Karpas-422 (cell line): Measurements from ENCODE around the gene TRMT61B. TPM values are rescaled to one million over a fixed set of nuclear protein-coding genes. Genes with fewer than 3 reads are reported as not detected.

Experiments used
- DNase-seq: peaks from one replicate; pipeline ENCODE4 v3.0.0-alpha.2; 2015
- H2AFZ ChIP-seq: fragments of 200-600 bp; sonication (generic); 2 replicates; pipeline ENCODE4 v1.6.1; 2014; ENCODE audit warnings: antibody characterized with exemption, low read length, mixed read lengths
- H3K27ac ChIP-seq: fragments of 200-600 bp; sonication (generic); 2 replicates; pipeline ENCODE4 v1.5.1; 2014; ENCODE audit warnings: mild to moderate bottlenecking, low read length, moderate library complexity
- H3K27me3 ChIP-seq: fragments of 200-600 bp; sonication (generic); 2 replicates; pipeline ENCODE4 v1.6.1; 2014; ENCODE audit warnings: low read length, mixed read lengths
- H3K36me3 ChIP-seq: fragments of 200-600 bp; sonication (generic); 2 replicates; pipeline ENCODE4 v1.6.1; 2014; ENCODE audit warnings: low read length, mixed read lengths; ENCODE audit not compliant: insufficient read depth
- H3K4me1 ChIP-seq: fragments of 200-600 bp; sonication (generic); 2 replicates; pipeline ENCODE4 v1.6.1; 2014; ENCODE audit warnings: mild to moderate bottlenecking, low read length, mixed read lengths
- H3K4me2 ChIP-seq: fragments of 200-600 bp; sonication (generic); 2 replicates; pipeline ENCODE4 v1.6.1; 2014; ENCODE audit warnings: low read length, low read depth, mild to moderate bottlenecking; ENCODE audit not compliant: poor library complexity, severe bottlenecking
- H3K4me3 ChIP-seq: fragments of 200-600 bp; sonication (generic); 2 replicates; pipeline ENCODE4 v1.5.1; 2014; ENCODE audit warnings: mild to moderate bottlenecking, antibody characterized with exemption, low read length, mixed read lengths
- H3K79me2 ChIP-seq: fragments of 200-600 bp; sonication (generic); 2 replicates; pipeline ENCODE4 v1.6.1; 2014; ENCODE audit warnings: mild to moderate bottlenecking, low read length, mixed read lengths
- H3K9ac ChIP-seq: fragments of 200-600 bp; sonication (generic); 2 replicates; pipeline ENCODE4 v1.6.0; 2014; ENCODE audit warnings: low read length
- H3K9me2 ChIP-seq: fragments of 200-600 bp; sonication (generic), shearing (Covaris generic); replicated peaks from 2 replicates; pipeline ENCODE4 v1.6.0; 2014; ENCODE audit warnings: mild to moderate bottlenecking, low read length, moderate library complexity; ENCODE audit not compliant: insufficient read depth
- H3K9me3 ChIP-seq: fragments of 300-700, 200-600 bp; sonication (generic); 2 replicates; pipeline ENCODE4 v1.6.1; 2014; ENCODE audit warnings: low read length, mixed read lengths
- H4K20me1 ChIP-seq: fragments of 200-600 bp; sonication (generic); 2 replicates; pipeline ENCODE4 v1.6.1; 2014; ENCODE audit warnings: mild to moderate bottlenecking, antibody characterized with exemption, low read length, low read depth; ENCODE audit not compliant: insufficient read depth
- total RNA-seq: library from RNA; depleted of rRNA; stranded (reverse); fragments of >200 nt; shearing (Covaris generic); gene quantifications from 2 replicates; pipeline ENCODE4 v1.2.3, GENCODE V29; 2014; ENCODE audit warnings: low replicate concordance

The TRMT61B gene
- total RNA-seq, 1 experiment from 2014 or later, result 14.8 TPM

GRCh38 chr2:28838971-28839370, 31.1 kb downstream of the TRMT61B start:
- Histone ChIP-seq H3K4me2 (no peak overlapping the region), H3K27me3 (no peaks in the 10 kb centered on the region), H3K4me1 (peaks cover 7% of the 10 kb centered on the region), H3K9ac (no peak overlapping the region), H3K9me2 (no peaks in the 10 kb centered on the region), H3K79me2 (no peaks in the 10 kb centered on the region), H4K20me1 (no peaks in the 10 kb centered on the region), H3K36me3 (no peaks in the 10 kb centered on the region), H3K4me3 (no peak overlapping the region), H3K9me3 (no peaks in the 10 kb centered on the region), H3K27ac (no peak overlapping the region), H2AFZ (no peak overlapping the region)
- no peak for DNase-seq

- Histone ChIP-seq H4K20me1 (no peaks in the 10 kb centered on the region), H3K79me2 (no peaks in the 10 kb centered on the region), H3K36me3 (peaks cover 7% of the 10 kb centered on the region; the same call in 1 of the 2 replicates), H3K4me3 (no peak overlapping the region), H2AFZ (no peak overlapping the region), H3K9ac (no peak overlapping the region), H3K4me2 (no peak overlapping the region), H3K27me3 (no peaks in the 10 kb centered on the region), H3K4me1 (peaks cover 7% of the 10 kb centered on the region), H3K27ac (no peak overlapping the region), H3K9me2 (no peaks in the 10 kb centered on the region), H3K9me3 (no peaks in the 10 kb centered on the region)
- DNase-seq, result no peak
Measured at GRCh38 chr2:28835781-28836180, 34.3 kb downstream of the TRMT61B start.

GRCh38 chr2:28833740-28834470, 36.2 kb downstream of the TRMT61B start:
- H3K9ac ChIP-seq, result no peak overlapping the region
- H2AFZ ChIP-seq, result no peak overlapping the region
- H3K36me3 ChIP-seq, result peaks cover 10% of the 10 kb centered on the region
- H3K4me3 ChIP-seq, result no peak overlapping the region
- no peak for DNase-seq
- no peaks in the 10 kb centered on the region for H4K20me1 ChIP-seq
- no peak overlapping the region for H3K4me2 ChIP-seq
- no peaks in the 10 kb centered on the region for H3K27me3 ChIP-seq
- no peak overlapping the region for H3K27ac ChIP-seq
- H3K4me1 ChIP-seq, result peaks cover 7% of the 10 kb centered on the region
- no peaks in the 10 kb centered on the region for H3K79me2 ChIP-seq
- H3K9me3 ChIP-seq, result no peaks in the 10 kb centered on the region
- no peaks in the 10 kb centered on the region for H3K9me2 ChIP-seq

- Histone ChIP-seq H3K27ac (no peak overlapping the region), H3K4me3 (no peak overlapping the region), H3K27me3 (no peaks in the 10 kb centered on the region), H4K20me1 (no peaks in the 10 kb centered on the region), H3K4me1 (no peaks in the 10 kb centered on the region), H3K9me3 (no peaks in the 10 kb centered on the region), H3K79me2 (no peaks in the 10 kb centered on the region), H2AFZ (no peak overlapping the region), H3K36me3 (peaks cover 21% of the 10 kb centered on the region), H3K9ac (no peak overlapping the region), H3K4me2 (no peak overlapping the region), H3K9me2 (no peaks in the 10 kb centered on the region)
- no peak for DNase-seq
Measured at GRCh38 chr2:28828382-28828781, 41.7 kb downstream of the TRMT61B start.

GRCh38 chr2:28824870-28825269, 45.2 kb downstream of the TRMT61B start:
- H3K27me3 ChIP-seq, result no peaks in the 10 kb centered on the region
- H3K4me3 ChIP-seq, result no peak overlapping the region

GRCh38 chr2:28824207-28824606, 45.9 kb downstream of the TRMT61B start:
- H3K9ac ChIP-seq, result no peak overlapping the region
- no peaks in the 10 kb centered on the region for H3K9me3 ChIP-seq
- no peak overlapping the region for H3K4me3 ChIP-seq
- H3K27me3 ChIP-seq, result no peaks in the 10 kb centered on the region
- no peak overlapping the region for H3K27ac ChIP-seq
- H3K4me2 ChIP-seq, result no peak overlapping the region
- no peak overlapping the region for H2AFZ ChIP-seq
- DNase-seq, result no peak
- no peaks in the 10 kb centered on the region for H3K79me2 ChIP-seq
- no peaks in the 10 kb centered on the region for H4K20me1 ChIP-seq
- peaks cover 3% of the 10 kb centered on the region for H3K4me1 ChIP-seq
- peaks cover 16% of the 10 kb centered on the region for H3K36me3 ChIP-seq
- no peaks in the 10 kb centered on the region for H3K9me2 ChIP-seq

More at GRCh38 chr2:28824870-28825269, 45.2 kb downstream of the TRMT61B start:
- H3K9me2 ChIP-seq, result no peaks in the 10 kb centered on the region
- no peaks in the 10 kb centered on the region for H4K20me1 ChIP-seq
- no peak overlapping the region for H2AFZ ChIP-seq
- no peak overlapping the region for H3K4me2 ChIP-seq
- peaks cover 3% of the 10 kb centered on the region for H3K4me1 ChIP-seq
- H3K79me2 ChIP-seq, result no peaks in the 10 kb centered on the region
- H3K9ac ChIP-seq, result no peak overlapping the region
- H3K9me3 ChIP-seq, result no peaks in the 10 kb centered on the region
- no peak for DNase-seq
- H3K36me3 ChIP-seq, result peaks cover 16% of the 10 kb centered on the region
- no peak overlapping the region for H3K27ac ChIP-seq

GRCh38 chr2:28822036-28822435, 48.1 kb downstream of the TRMT61B start:
- Histone ChIP-seq H4K20me1 (no peaks in the 10 kb centered on the region), H3K36me3 (0 out of 2 replicates have a peak, but pooled peaks cover 5% of the 10 kb centered on the region), H3K4me3 (no peak overlapping the region), H3K9me3 (no peaks in the 10 kb centered on the region), H3K4me1 (peaks cover 3% of the 10 kb centered on the region), H3K9ac (no peak overlapping the region), H3K9me2 (no peaks in the 10 kb centered on the region), H3K27ac (no peak overlapping the region), H3K79me2 (no peaks in the 10 kb centered on the region), H3K27me3 (no peaks in the 10 kb centered on the region), H3K4me2 (no peak overlapping the region), H2AFZ (no peak overlapping the region)
- no peak for DNase-seq

- Histone ChIP-seq H3K9me2 (no peaks in the 10 kb centered on the region), H3K4me2 (peak overlapping the region; percentile 31), H3K4me1 (peaks cover 3% of the 10 kb centered on the region), H3K36me3 (0 out of 2 replicates have a peak, but pooled peaks cover 5% of the 10 kb centered on the region), H4K20me1 (no peaks in the 10 kb centered on the region), H3K9me3 (no peaks in the 10 kb centered on the region), H3K27ac (no peak overlapping the region), H3K79me2 (no peaks in the 10 kb centered on the region), H2AFZ (no peak overlapping the region), H3K9ac (no peak overlapping the region), H3K4me3 (no peak overlapping the region), H3K27me3 (no peaks in the 10 kb centered on the region)
- peak; percentile 82 for DNase-seq
Measured at GRCh38 chr2:28821295-28821958, 48.7 kb downstream of the TRMT61B start.
